Smooth muscle cell (in vitro differentiated cells): Measurements from ENCODE around the gene UQCR11. TPM values are rescaled to one million over a fixed set of nuclear protein-coding genes. Genes with fewer than 3 reads are reported as not detected.

Experiments
- DNase-seq: peaks from one replicate; lab custom pipeline; 2025; ENCODE audit not compliant: unreplicated experiment; lab: John Stamatoyannopoulos, UW
- H2AFZ ChIP-seq: fragments of 200-600 bp; sonication (generic); 2 replicates; pipeline ENCODE4 v1.6.0; 2016; ENCODE audit warnings: antibody characterized with exemption, low read depth, mild to moderate bottlenecking
- H3F3A ChIP-seq: fragments of 200-600 bp; sonication (generic); 2 replicates; pipeline ENCODE4 v1.6.0; 2017; ENCODE audit warnings: antibody characterized with exemption, low read depth
- H3K27ac ChIP-seq: fragments of 200-600 bp; sonication (generic); 2 replicates; pipeline ENCODE4 v1.5.1; 2016; ENCODE audit warnings: low read depth, mild to moderate bottlenecking
- H3K27me3 ChIP-seq: fragments of 200-600 bp; sonication (generic); 2 replicates; pipeline ENCODE4 v1.6.1; 2016; ENCODE audit warnings: low read depth, mild to moderate bottlenecking
- H3K36me3 ChIP-seq: fragments of 200-600 bp; sonication (generic); 2 replicates; pipeline ENCODE4 v1.5.1; 2016; ENCODE audit warnings: low read depth
- H3K4me1 ChIP-seq: fragments of 200-600 bp; sonication (generic); 2 replicates; pipeline ENCODE4 v1.5.1; 2016; ENCODE audit warnings: low read depth
- H3K4me2 ChIP-seq: fragments of 200-600 bp; sonication (generic); 2 replicates; pipeline ENCODE4 v1.6.0; 2016; ENCODE audit warnings: mild to moderate bottlenecking
- H3K4me3 ChIP-seq: fragments of 200-600 bp; sonication (generic); 2 replicates; pipeline ENCODE4 v1.5.1; 2016; ENCODE audit warnings: mild to moderate bottlenecking
- H3K79me2 ChIP-seq: fragments of 200-600 bp; sonication (generic); 2 replicates; pipeline ENCODE4 v1.6.0; 2016; ENCODE audit warnings: low read depth, mild to moderate bottlenecking
- H3K9ac ChIP-seq: fragments of 200-600 bp; sonication (generic); 2 replicates; pipeline ENCODE4 v1.6.0; 2016; ENCODE audit warnings: low read depth
- H3K9me3 ChIP-seq: fragments of 200-600 bp; sonication (generic); replicated peaks from 2 replicates; pipeline ENCODE4 v1.5.1; 2016; ENCODE audit warnings: low read depth
- H4K20me1 ChIP-seq: fragments of 200-600 bp; sonication (generic); 2 replicates; pipeline ENCODE4 v1.6.0; 2016; ENCODE audit warnings: low read depth
- CTCF ChIP-seq: fragments of 200-600 bp; sonication (generic); IDR thresholded peaks from 2 replicates; pipeline ENCODE4 v1.5.1; 2017; ENCODE audit warnings: borderline replicate concordance, mild to moderate bottlenecking, antibody characterized with exemption; ENCODE audit not compliant: insufficient read depth, poor library complexity, severe bottlenecking
- WGBS: methylation state at CpG from one replicate; pipeline ENCODE4 v1.1.7; 2016; ENCODE audit warnings: low lambda C conversion rate; 5-methylcytosine and 5-hydroxymethylcytosine counted together
- polyA plus RNA-seq: library from polyadenylated mRNA; unstranded; fragments of >200 nt; fragmentation: Nextera tagmentation; extraction: Ambion mirVana; gene quantifications from 2 replicates; pipeline ENCODE4 v1.2.1, GENCODE V29; 2016
- small RNA-seq: library from RNA; depleted of rRNA; stranded (forward); fragments of <200 nt; gene quantifications from one replicate; pipeline ENCODE3, GENCODE V24; 2014
- total RNA-seq: library from RNA; depleted of rRNA; stranded (reverse); fragments of >200 nt; gene quantifications from 2 replicates; pipeline ENCODE4 v1.2.3, GENCODE V29; 2014

The UQCR11 gene
- total and polyA plus RNA-seq, 2 experiments from 2014 or later: 32.3 to 592 TPM

- no peaks in the 10 kb centered on the region for H3K36me3 ChIP-seq
- WGBS: 88% methylated on average over 9 of the region's 10 CpGs
- H3K4me1 ChIP-seq: no peaks in the 10 kb centered on the region
- no peak overlapping the region for H3K27ac ChIP-seq
- DNase-seq: no peak
- no peak overlapping the region for H2AFZ ChIP-seq
- H3K27me3 ChIP-seq: no peaks in the 10 kb centered on the region
- no peak overlapping the region for H3K4me3 ChIP-seq
- no peak overlapping the region for H3K4me2 ChIP-seq
- TF ChIP-seq CTCF: no peak
- H3K9me3 ChIP-seq: no peaks in the 10 kb centered on the region
- H3K79me2 ChIP-seq: peaks cover 13% of the 10 kb centered on the region
- no peaks in the 10 kb centered on the region for H3F3A ChIP-seq
- peaks cover 58% of the 10 kb centered on the region for H4K20me1 ChIP-seq
- no peak overlapping the region for H3K9ac ChIP-seq
Observed at GRCh38 chr19:1553415-1553814, 51.8 kb downstream of the UQCR11 start.

- 92% methylated on average over 17 of the region's 17 CpGs for WGBS
- Histone ChIP-seq H3K9ac (no peak overlapping the region), H3K79me2 (peaks cover 1% of the 10 kb centered on the region), H3K4me2 (no peak overlapping the region), H3K4me3 (no peak overlapping the region), H3K9me3 (no peaks in the 10 kb centered on the region), H2AFZ (no peak overlapping the region), H4K20me1 (peaks cover 38% of the 10 kb centered on the region), H3K36me3 (no peaks in the 10 kb centered on the region), H3K27me3 (no peaks in the 10 kb centered on the region), H3K27ac (no peak overlapping the region), H3K4me1 (no peaks in the 10 kb centered on the region), H3F3A (no peaks in the 10 kb centered on the region)
- no peak for DNase-seq
- TF ChIP-seq CTCF: no peak
Observed at GRCh38 chr19:1551068-1552040, 53.9 kb downstream of the UQCR11 start.

GRCh38 chr19:1549332-1549945, 55.8 kb downstream of the UQCR11 start:
- no peaks in the 10 kb centered on the region for H3K4me1 ChIP-seq
- no peak for TF ChIP-seq CTCF
- H3K9me3 ChIP-seq: no peaks in the 10 kb centered on the region
- 94% methylated on average over 2 of the region's 4 CpGs for WGBS
- no peaks in the 10 kb centered on the region for H3F3A ChIP-seq
- no peak overlapping the region for H3K4me2 ChIP-seq
- no peak for DNase-seq
- no peak overlapping the region for H2AFZ ChIP-seq
- no peak overlapping the region for H3K9ac ChIP-seq
- no peaks in the 10 kb centered on the region for H3K27me3 ChIP-seq
- H3K36me3 ChIP-seq: no peaks in the 10 kb centered on the region
- H3K79me2 ChIP-seq: no peaks in the 10 kb centered on the region
- H3K4me3 ChIP-seq: no peak overlapping the region
- no peak overlapping the region for H3K27ac ChIP-seq
- H4K20me1 ChIP-seq: peaks cover 24% of the 10 kb centered on the region

Small RNAs within 50 kb of the gene (small RNA-seq; reads per million reads assigned to genes)
- gene AC005943.2: not detected
- not detected for gene RN7SL477P
- gene RNU6-1223P: 0.68 reads per million, percentile 23 among the genes with 10 or more reads in this experiment

Other genes starting within 250 kb of the UQCR11 start
- gene NDUFS7, start 221.6 kb downstream of the UQCR11 start, total RNA-seq: 62.7 and 95.8 TPM in 2 replicates
- 226 and 245 TPM in 2 replicates for gene NDUFS7, start 221.6 kb downstream of the UQCR11 start, polyA plus RNA-seq
- gene GAMT, start 203.9 kb downstream of the UQCR11 start, total RNA-seq: 15.8 and 22.3 TPM in 2 replicates
- 35.2 and 47.4 TPM in 2 replicates for gene GAMT, start 203.9 kb downstream of the UQCR11 start, polyA plus RNA-seq
- 33.7 and 41.7 TPM in 2 replicates for gene DAZAP1, start 197.9 kb downstream of the UQCR11 start, total RNA-seq
- 35.5 and 37.0 TPM in 2 replicates for gene DAZAP1, start 197.9 kb downstream of the UQCR11 start, polyA plus RNA-seq
- 2,033 and 2,744 TPM in 2 replicates for gene RPS15, start 167.1 kb downstream of the UQCR11 start, total RNA-seq
- 1,180 and 1,250 TPM in 2 replicates for gene RPS15, start 167.1 kb downstream of the UQCR11 start, polyA plus RNA-seq
- gene APC2, start 155.3 kb downstream of the UQCR11 start, total RNA-seq: 0.09 and 0.18 TPM in 2 replicates
- gene APC2, start 155.3 kb downstream of the UQCR11 start, polyA plus RNA-seq: 0.30 and 1.0 TPM in 2 replicates
- 10.0 and 15.2 TPM in 2 replicates for gene C19orf25, start 126.2 kb downstream of the UQCR11 start, total RNA-seq
- 27.9 and 42.2 TPM in 2 replicates for gene C19orf25, start 126.2 kb downstream of the UQCR11 start, polyA plus RNA-seq
- 1.4 and 1.7 TPM in 2 replicates for gene PCSK4, start 115.1 kb downstream of the UQCR11 start, total RNA-seq
- gene PCSK4, start 115.1 kb downstream of the UQCR11 start, polyA plus RNA-seq: 8.7 and 14.4 TPM in 2 replicates
- 5.2 and 7.0 TPM in 2 replicates for gene REEP6, start 114.3 kb downstream of the UQCR11 start, total RNA-seq
- gene REEP6, start 114.3 kb downstream of the UQCR11 start, polyA plus RNA-seq: 15.1 and 18.7 TPM in 2 replicates
- gene ADAMTSL5, start 92.4 kb downstream of the UQCR11 start, total RNA-seq: 11.1 and 16.4 TPM in 2 replicates
- gene ADAMTSL5, start 92.4 kb downstream of the UQCR11 start, polyA plus RNA-seq: 24.3 and 37.6 TPM in 2 replicates
- gene PLK5, start 81.4 kb downstream of the UQCR11 start, total RNA-seq: not detected in 2 replicates
- gene PLK5, start 81.4 kb downstream of the UQCR11 start, polyA plus RNA-seq: 0.60 TPM in 1 of 2 replicates, not detected in the other
- gene MEX3D, start 37.1 kb downstream of the UQCR11 start, total RNA-seq: 28.6 and 41.5 TPM in 2 replicates
- gene MEX3D, start 37.1 kb downstream of the UQCR11 start, polyA plus RNA-seq: 8.4 and 9.3 TPM in 2 replicates
- 40.3 and 50.7 TPM in 2 replicates for gene MBD3, start 12.6 kb downstream of the UQCR11 start, total RNA-seq
- 47.3 and 52.7 TPM in 2 replicates for gene MBD3, start 12.6 kb downstream of the UQCR11 start, polyA plus RNA-seq
- 76.3 and 89.0 TPM in 2 replicates for gene TCF3, start 47.2 kb upstream of the UQCR11 start, total RNA-seq
- gene TCF3, start 47.2 kb upstream of the UQCR11 start, polyA plus RNA-seq: 145 and 150 TPM in 2 replicates
- not detected in 2 replicates for gene ONECUT3, start 148.0 kb upstream of the UQCR11 start, total RNA-seq
- not detected in 2 replicates for gene ONECUT3, start 148.0 kb upstream of the UQCR11 start, polyA plus RNA-seq
- 2.0 and 2.8 TPM in 2 replicates for gene ATP8B3, start 206.8 kb upstream of the UQCR11 start, total RNA-seq
- gene ATP8B3, start 206.8 kb upstream of the UQCR11 start, polyA plus RNA-seq: 3.8 and 3.9 TPM in 2 replicates
- gene REXO1, start 243.0 kb upstream of the UQCR11 start, total RNA-seq: 5.0 and 10.6 TPM in 2 replicates
- gene REXO1, start 243.0 kb upstream of the UQCR11 start, polyA plus RNA-seq: 11.6 and 17.9 TPM in 2 replicates